Esophagus muscularis mucosa (tissue), 4 donors: ENCODE results near the gene CSPG5.

Experiments used
- CTCF ChIP-seq, 3 experiments: fragments of 200-600 bp in 2 of 3; fragments of 450-650 bp in 1 of 3; sonication (generic) in 2 of 3; IDR thresholded peaks; one replicate each; pipeline ENCODE4 v1.5.1; 2017 to 2019; ENCODE audit warnings: antibody characterized with exemption in 3 of 3, mild to moderate bottlenecking in 2 of 3, moderate library complexity in 1 of 3
- EP300 ChIP-seq: sonication (generic); formaldehyde crosslinking; IDR thresholded peaks from one replicate; pipeline ENCODE4 v1.6.1; 2017; ENCODE audit warnings: antibody characterized with exemption
- POLR2A ChIP-seq: fragments of 450-650 bp; IDR thresholded peaks from one replicate; pipeline ENCODE4 v1.6.1; 2017; ENCODE audit warnings: antibody characterized with exemption, moderate library complexity, mild to moderate bottlenecking, low read depth
- POLR2AphosphoS5 ChIP-seq, 2 donors: sonication (generic); formaldehyde crosslinking; IDR thresholded peaks; one replicate each; pipeline ENCODE4 v1.6.1; 2017; ENCODE audit warnings: antibody characterized with exemption in 2 of 2

DNA sequence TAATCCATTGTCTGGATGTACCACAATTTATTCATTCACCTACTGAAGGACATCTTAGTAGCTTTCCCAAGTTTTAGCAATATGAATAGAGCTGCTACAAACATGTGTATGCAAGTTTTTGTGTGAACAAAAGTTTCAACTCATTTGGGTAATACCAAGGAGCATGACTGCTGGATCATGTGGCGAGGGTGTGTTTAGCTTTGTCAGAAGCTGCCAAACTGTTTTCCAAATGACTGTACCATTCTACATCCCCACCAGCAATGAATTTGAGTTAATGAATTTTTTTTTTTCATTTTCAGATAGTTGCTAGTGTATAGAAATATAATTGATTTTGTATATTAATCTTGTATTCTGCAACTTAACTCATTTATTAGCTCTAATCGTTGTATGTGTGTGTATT is 45.2 kb downstream of the CSPG5 start:
- TF ChIP-seq CTCF (IDR thresholded peaks at IDR 0.05): no peak
- TF ChIP-seq POLR2A: no peak
- TF ChIP-seq EP300: no peak
- TF ChIP-seq POLR2AphosphoS5 (IDR thresholded peaks at IDR 0.05): no peak
